Tibial nerve (tissue), 3 donors: ENCODE data around the gene ST3GAL3.

Experiments used
- POLR2A ChIP-seq, 2 donors: fragments of 450-650 bp; IDR thresholded peaks; one replicate each; pipeline ENCODE4 v1.6.1; 2017; ENCODE audit warnings: antibody characterized with exemption in 2 of 2, mild to moderate bottlenecking in 2 of 2, moderate library complexity in 2 of 2
- TF ChIP-seq, protein P1 (sequence below), 5 experiments: fragments of 200-600 bp in 3 of 5; fragments of 450-650 bp in 2 of 5; sonication (generic) in 3 of 5; IDR thresholded peaks; one replicate each; pipeline ENCODE4 v1.5.1; 2016 to 2019; ENCODE audit warnings: antibody characterized with exemption in 5 of 5, mild to moderate bottlenecking in 3 of 5, moderate library complexity in 2 of 5

DNA sequence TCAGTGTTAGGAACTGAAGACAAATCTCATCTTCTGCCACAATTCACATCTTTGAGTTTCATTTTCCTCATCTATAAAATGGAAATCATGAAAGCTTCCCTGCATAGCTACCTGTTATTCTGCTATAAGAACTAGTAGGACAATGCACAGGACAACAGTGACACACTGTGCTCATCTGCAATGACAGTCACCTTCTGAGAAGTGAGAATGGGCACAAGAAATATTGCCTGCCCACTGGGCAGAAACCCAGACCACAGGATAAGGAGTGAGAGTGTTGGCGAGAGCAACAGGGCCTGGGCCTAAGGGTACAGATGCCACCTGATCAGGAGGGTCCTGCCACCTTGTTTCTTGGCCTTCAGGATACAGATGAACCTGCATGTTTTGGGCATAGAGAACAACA, 203.0 kb downstream of the ST3GAL3 start:
- TF ChIP-seq POLR2A (IDR thresholded peaks at IDR 0.05), result no peak
- TF ChIP-seq, protein P1, sequence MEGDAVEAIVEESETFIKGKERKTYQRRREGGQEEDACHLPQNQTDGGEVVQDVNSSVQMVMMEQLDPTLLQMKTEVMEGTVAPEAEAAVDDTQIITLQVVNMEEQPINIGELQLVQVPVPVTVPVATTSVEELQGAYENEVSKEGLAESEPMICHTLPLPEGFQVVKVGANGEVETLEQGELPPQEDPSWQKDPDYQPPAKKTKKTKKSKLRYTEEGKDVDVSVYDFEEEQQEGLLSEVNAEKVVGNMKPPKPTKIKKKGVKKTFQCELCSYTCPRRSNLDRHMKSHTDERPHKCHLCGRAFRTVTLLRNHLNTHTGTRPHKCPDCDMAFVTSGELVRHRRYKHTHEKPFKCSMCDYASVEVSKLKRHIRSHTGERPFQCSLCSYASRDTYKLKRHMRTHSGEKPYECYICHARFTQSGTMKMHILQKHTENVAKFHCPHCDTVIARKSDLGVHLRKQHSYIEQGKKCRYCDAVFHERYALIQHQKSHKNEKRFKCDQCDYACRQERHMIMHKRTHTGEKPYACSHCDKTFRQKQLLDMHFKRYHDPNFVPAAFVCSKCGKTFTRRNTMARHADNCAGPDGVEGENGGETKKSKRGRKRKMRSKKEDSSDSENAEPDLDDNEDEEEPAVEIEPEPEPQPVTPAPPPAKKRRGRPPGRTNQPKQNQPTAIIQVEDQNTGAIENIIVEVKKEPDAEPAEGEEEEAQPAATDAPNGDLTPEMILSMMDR (IDR thresholded peaks at IDR 0.05), result no peak
